Measurements from ENCODE around the gene STAT3.
"Not testable (repeated sequence)": the region's sequence is repeated elsewhere in the genome, so short reads cannot be mapped to it uniquely, and the experiment has no call there.

The STAT3 gene

DNA sequence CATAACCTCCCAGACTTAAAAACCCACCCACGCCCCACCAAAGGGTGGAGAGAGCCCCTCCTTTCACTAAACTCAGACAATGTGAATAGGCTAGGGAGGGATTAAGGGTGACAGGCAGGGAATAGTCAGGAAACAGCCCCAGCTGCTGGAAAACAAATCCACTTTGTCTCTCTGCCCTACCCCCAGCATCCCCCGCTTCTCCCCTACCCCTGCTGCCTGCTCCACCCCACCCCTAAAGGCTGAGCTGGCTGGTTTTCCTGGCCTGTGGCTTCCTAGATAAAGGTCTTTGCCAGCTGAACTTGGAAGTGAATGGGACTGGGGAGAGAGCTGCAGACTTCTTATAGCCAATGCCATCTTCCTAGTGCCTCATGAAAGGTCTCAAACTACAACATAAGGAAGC is 19.8 kb upstream of the STAT3 start:
- no peak for DNase-seq

DNA sequence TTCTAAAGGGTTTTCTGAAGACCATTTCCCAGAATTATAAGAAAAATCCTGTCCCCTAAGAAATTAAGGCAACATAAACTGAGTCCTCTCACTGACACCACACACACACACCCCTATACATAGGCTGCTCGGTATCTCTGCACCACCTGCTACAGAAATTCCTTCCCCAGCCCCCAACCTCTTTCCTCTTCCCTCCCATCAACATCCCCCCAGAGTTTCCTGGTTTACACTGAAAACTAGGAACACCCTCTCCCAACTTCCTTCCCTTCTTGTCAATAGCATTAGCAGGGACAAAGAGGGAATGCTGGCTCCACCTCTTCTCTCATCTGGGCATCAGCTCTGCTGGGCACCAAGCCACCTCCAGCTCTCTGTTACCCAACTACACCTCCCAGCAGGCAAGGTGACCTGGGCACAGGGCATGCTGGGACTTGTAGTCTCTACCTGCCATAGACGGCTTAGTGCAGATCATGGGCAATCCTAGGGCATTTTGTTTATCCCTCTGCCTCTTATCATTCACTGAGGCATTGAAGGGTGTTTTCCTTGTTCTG is 19.1 kb upstream of the STAT3 start:
- peak; percentile 46 for DNase-seq

DNA sequence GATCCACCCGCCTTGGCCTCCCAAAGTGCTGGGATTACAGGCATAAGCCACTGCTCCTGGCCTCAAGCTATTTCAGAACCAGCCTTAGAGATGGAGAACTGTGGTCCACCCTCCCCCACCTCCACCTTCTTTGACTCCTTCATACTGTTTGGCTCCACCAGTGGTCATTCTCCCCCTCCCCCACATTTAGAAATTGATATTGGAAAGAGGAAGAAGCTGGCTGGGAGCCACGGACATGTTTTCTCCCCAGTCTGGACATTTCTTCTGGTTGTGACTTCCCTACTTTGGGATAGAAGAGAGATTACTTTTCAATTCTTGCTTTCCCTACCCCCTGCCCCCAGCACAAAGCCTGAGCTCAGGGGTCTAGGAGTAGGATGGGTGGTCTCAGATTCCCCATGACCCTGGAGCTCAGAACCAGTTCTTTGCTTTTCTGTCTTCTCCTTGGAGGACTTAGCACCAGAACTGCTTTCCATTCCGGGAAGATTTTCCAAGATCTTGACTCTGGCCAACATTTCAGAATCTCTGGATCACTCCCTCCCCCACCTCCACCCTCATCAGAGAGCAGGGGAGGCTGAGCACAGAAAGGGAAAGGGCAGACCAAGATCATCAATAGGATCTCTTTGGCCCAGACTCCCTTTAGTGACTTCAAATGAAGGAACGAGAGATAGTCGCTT is 18.5 kb upstream of the STAT3 start:
- no peak for DNase-seq

DNA sequence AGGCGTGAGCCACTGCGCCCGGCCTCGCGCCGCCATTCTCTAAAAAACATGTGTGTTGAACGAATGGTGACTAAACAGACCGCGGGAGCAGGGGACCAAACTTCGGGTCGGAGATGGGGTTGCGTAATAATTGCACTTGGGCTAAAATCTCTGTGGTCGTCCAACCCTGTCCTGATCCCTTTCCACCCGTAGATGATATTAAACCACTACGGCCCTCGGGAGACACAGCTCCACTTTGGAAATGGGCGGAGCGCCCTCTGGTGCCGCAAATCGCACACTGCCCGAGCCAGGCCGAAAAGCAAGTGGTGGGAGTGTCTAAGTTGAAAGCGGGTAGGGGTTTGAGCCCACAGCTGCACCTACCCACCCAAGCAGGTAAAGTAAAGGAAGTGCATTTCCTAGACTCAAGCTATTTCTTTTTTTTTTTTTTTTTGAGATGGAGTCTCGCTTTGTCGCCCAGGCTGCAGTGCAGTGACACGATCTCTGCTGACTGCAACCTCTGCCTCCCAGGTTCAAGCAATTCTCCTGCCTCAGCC is 17.8 kb upstream of the STAT3 start:
- peak; percentile 11 for DNase-seq

DNA sequence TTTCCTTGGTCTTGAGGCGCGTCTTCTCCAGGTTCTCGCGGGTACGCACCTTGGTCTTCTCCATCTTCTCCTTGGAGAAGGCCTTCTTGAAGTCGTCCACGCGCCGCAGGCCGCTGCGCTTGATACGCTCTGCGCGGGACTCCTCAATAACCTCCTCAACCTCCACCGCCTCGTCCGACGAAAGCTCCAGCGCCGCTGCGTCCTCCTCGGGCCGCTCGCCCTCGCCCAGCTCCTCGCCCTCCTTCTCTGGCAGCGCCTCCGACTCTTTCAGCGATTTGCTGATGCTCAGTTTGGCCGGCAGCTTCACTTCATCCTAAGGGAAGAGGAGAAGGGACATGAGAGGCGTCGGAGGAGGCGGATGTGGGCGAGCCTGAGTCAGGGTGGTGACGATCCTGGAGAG is 16.8 kb upstream of the STAT3 start:
- no peak for DNase-seq

DNA sequence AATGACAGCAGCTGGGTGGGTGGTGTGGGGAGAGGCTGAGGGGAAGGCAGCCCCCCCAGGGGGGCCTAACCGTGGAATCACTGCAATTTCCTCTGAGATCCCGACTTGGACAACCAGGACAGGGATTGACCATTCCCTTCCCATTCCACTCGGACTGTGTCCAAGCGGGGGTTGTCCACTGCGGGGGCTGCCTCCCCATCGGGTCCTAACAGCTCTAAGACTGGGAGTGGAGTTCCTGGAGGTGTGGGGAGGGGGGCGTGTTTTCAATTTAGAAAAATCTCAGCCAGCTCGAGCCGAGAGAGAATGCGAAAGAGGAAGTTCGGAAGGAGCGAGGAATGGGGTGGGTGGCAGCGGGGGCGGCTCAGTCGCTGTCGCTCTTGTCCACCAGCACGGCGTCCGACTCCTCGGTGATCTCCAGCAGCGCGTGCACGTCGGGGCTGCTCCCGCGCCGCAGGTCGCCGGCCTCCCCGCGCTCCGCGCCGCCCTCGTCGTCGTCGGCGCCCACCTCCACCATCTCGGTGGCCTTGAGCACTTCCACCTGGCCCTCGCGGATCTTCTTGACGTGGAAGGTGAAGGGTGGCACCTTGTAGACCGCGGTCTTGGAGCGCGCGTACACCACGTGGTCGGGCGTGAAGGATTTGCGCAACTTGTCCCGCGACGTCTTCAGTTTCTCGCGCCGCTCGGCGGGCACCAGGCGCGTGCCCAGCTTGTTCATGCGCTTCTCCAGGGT is 16.2 kb upstream of the STAT3 start:
- DNase-seq = no peak

DNA sequence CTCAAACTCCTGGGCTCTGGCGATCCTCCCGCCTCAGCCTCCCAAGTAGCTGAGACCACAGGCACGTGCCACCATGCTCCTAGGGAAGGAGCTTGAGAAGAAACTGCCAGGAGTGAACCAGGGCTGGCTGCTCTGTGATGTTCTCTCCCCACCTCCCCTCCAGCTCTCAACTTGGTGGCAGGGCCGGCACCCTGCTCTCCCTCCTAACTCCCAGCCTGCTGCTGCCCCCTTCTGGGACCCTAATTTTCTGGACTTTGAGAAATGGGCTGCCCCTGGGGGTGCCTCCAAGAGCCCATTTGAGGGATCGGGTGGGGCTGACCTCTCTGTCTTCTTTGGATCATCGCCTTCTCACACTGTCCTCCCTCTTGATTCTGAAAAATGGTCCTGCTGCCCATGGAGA is 14.9 kb upstream of the STAT3 start:
- DNase-seq = no peak

DNA sequence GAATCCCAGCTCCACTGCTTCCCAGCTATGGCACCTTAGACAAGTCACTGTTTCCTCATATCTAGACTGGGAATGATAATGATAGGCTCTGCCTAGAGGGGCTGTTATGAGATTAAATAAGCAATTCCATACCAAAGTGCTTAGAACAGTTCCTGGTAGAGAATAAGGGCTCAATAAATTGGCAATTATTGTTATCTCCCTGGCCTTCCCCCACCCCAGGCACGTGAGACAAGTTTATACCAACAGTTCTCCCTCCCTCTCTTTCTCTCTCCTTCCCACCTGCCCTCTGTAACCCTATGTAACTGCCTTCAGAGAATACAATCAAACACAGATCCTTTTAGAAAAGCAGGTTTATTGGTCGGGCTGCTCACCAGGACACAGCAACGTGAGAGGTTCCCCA is 13.9 kb upstream of the STAT3 start:
- peak; percentile 23 for DNase-seq

DNA sequence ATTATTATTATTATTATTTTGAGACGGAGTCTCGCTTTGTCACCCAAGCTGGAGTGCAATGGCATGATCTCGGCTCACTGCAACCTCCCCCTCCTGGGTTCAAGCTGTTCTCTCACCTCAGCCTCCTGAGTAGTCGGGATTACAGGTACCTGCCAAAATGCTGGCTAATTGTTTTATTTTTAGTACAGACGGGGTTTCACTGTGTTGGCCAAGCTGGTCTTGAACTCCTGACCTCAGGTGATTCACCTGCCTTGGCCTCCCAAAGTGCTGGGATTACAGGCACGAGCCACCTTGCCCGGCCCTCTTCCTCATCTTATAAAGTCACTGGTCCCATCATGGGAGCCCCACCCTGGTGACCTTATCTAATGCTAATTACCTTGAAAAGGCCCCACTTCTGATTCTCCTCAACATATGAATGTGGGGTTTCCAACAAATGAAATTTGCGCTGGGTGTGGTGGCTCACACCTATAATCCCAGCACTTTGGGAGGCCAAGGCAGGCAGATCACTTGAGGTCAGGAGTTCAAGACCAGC is 12.7 kb upstream of the STAT3 start:
- DNase-seq = not testable (repeated sequence)

DNA sequence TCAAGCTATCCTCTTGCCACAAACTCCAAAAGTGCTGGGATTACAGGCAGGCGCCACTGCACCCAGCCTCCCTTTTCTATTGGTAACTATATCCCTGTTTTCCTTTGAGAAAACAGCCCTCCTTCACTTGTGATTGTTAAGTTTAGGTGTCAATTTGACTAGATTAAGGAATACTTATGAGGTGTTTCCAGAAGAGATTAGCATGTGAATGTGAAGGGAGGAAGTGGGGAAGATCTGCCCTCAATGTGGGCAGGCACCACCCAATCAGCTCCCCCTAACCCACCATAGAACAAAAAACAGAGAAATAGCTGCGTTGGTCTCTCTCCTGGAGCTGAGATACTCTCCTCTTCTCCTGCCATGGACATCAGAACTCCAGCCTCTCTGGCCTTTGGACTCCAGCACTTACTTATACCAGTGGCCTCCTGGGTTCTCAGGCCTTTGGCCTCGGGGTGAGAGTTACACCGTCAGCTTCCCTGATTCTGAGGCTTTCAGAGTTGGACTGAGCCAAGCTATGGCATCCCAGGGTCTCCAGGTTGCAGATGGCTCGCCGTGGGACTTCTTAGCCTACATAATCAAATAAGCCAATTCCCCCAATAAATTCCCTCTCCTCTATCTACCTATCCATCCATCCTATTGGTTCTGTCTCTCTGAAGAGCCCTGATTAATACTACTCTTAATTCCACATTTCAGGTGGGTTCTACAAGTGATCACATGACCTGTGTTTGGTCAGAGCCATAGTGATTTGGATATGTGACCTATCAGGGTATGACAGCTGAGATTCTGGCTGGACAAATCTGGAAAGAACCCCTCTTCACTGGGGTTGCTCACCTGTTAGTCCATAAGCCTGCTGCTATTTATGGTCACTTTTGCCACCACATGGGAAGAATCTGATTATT is 12.0 kb upstream of the STAT3 start:
- DNase-seq = no peak

DNA sequence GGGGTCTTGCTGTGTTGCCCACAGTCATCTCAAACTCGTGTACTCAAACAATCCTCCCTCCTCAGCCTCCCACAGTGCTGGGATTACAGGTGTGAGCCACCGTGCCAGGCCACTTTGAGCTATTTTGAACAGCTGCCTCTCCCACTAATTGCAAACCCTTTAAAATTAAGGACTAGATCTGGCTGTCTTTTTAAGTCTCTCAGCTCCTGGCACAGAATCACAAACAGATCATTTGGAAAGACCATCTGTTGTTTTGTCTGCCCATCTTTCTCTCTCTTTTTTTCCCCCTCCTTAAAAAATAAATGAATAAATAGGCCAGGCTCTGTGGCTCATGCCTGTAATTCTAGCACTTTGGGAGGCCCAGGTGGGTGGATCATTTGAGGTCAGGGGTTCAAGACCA is 10.9 kb upstream of the STAT3 start:
- no peak for DNase-seq

DNA sequence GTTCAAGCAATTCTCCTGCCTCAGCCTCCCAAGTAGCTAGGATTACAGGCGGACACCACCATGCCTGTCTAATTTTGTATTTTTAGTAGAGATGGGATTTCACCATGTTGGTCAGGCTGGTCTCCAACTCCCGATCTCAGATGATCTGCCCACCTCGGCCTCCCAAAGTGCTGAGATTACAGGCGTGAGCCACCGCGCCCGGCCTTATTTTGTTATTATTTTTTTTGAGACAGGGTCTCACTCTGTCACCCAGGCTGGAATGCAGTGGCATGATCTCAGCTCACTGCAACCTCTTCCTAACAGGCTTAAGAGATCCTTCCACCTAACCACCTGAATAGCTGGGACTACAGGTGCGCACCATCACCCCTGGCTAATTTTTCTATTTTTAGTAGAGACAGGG is 7.4 kb upstream of the STAT3 start:
- DNase-seq = not testable (repeated sequence)

DNA sequence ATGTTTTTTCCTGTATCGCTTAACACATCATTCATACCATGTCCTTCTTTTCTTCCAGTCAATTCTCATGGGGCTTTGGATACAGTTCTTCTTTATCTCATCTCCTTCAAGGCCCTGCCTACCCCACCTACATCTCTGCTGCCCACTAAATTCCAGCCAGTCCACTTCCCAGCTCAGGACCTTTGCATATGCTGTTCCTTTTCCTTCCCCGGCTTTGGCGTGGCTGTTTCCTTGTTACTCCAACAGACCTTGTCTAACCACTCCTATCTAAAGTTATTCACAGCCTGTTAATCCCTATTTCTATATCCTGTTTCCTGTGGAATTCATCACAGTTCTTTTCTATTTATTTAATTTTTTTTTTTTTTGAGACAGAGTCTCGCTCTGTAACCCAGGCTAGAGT is 6.6 kb upstream of the STAT3 start:
- no peak for DNase-seq

DNA sequence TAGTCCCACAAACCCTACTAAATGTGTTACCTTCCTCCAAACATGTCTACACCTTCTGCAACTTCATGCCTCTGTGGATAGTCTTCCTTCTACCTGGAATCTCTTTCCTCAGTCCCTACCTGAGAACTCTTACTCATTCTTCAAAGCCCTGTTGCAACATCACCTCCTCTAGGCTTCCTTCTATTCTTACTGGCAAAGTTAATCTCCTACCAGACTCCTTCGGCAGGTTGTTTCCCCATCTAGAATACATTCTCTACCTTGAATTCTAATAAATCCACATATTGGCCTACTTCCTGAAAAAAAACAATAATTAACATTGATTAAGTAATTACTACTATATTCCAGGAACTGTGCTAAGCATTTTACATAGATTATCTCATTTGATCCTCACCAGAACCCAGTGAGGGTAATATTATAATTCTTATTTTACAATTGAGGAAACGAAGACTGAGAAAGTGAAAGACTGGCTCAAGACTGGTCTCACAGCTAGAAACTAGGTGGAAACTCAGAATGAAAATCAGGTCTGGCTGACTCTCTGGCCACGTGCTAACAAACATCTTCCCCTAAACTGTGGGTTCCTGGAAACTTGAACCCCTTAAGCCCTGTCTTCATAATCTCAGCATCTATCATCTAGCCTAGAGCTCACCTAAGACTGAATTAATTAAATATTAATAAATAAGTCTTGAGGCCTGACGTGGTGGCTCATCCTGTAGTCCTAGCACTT is 4.6 kb upstream of the STAT3 start:
- DNase-seq = no peak

DNA sequence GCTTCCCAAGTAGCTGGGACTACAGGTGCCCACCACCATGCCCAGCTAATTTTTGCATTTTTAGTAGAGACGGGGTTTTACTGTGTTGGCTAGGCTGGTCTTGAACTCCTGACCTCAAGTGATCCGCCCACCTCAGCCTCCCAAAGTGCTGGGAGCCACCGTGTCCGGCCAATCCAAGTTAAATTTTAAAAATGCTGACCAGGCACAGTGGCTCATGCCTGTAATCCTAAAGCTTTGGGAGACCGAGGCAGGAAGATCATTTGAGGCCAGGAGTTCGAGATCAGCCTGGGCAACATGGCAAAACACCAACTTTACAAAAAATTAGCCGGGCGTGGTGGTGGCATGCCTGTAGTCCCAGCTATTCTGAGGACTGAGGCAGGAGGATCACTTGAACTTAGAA is 3.2 kb upstream of the STAT3 start:
- not testable (repeated sequence) for DNase-seq

DNA sequence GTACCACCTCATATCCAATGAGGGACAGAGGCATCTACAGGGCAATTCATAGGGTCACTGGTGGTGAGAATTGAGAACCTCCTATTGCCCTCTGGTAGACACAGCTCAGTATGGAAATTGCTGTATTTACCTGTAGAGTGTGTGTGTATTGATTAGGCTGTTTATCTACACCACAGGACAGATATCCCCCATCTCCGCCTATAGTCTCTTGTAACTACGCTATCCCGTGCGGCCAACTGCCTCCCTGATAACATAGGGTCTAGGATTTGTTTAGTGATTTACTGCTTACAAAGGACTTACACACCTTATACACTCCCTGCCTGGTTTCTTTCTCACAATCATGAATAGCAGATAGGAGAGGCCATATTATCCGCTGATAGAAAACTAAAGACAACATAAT is 1.7 kb upstream of the STAT3 start:
- DNase-seq = no peak

DNA sequence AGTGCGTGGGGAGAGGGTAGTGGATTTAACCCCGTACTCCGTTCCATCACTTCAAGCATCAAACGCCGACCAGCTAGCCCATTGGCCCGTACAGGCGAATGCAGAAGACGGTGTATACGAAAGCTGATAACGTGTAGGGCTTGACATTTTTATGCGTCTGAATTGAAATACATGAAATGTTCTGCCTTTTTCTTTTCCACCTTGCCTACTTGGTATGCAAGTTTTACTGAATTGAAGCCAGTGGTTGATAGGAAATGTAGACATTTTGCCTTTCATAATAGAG is 834 bp upstream of the STAT3 start:
- no peak for DNase-seq

DNA sequence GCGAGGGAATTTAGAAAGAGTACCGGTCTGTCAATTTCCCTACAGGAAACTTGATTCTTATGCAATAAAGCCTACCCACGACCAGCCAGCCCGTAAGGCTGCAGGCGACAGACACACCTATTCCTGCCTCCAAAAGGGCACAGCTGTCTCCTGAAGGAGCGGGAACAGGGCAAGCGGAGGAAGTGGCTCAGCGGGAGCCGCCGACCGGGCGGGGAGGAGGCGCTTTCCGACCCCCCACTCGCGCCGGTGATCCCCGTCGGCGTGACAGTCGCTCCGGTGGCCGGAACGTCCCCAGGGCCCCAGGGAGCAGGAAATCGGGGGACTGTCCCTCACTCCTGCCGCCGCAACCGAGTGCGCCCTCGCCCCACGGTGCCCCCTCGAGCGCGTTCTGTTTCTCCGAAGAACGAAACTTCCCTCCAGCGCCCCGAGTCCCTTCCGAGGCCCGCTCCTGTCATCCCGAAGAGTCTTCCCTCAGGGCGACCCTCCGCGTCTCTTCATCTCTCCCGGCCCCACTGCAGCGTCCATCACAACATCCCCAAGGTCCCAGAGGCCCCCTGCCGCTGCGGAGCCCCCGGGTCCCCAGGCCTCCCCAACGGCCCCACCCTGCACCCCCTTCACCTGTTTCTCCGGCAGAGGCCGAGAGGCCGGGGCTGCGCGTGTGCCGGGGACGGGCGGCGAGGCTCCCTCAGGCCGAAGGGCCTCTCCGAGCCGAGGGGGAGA is 421 bp downstream of the STAT3 start:
- peak; percentile 7 for DNase-seq

DNA sequence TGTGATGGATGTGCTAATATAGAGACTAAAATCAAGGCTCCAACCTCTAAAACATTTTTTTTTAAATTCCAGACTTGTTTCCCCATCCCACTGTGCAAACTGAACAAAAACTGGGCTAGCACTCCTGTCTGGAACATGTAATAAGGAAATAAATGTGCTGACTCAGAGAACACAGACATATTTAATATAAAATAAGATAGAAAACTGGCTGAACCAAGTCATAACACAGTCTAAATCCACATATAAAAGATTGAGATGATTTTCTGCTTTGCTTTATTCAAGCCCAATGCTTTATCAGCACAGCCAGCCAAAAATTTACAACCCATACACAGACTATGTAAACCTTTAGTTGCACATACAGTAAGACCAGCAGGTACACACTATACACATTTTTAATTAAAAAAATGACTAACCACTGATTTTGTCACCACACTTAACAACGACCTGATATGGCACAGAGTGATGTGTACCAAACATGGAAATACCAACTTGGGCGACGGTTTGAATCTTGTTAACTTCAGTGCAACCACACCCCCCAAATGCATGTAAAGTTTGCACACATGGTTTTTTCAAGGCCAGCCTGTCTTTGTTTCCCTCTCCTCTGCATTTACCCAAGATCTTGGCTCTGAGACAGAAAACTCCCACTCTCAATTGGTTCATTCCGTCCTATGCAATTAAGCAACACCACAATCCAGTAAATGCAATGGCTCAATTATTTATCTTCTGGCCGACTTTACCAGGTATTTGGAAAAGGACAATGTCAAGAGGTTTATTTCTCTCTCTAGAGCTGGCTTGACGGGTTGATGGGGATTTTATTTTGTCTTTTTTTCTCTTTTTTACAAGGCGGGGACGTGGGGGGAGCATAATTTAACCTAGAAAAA is 1.2 kb downstream of the STAT3 start:
- peak; percentile 45 for DNase-seq

DNA sequence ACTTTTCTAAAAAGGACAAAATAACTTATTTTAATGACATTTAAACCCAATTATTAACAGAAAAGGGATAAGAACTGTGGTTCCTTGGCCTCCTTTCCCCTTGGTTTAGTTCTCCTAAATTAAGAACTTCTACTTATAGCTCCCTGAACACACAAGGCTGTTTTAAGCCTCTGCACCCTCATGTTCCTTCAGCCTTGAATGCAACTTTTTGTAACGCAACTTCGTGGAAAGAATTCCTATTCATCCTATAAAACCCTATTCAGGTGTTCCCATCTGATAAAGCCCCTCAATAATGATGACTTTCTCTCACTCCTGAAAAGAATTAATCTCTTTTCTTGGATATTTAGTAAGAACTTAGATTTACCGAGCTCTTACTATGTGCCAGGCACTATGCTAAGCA is 6.3 kb downstream of the STAT3 start:
- DNase-seq = no peak

DNA sequence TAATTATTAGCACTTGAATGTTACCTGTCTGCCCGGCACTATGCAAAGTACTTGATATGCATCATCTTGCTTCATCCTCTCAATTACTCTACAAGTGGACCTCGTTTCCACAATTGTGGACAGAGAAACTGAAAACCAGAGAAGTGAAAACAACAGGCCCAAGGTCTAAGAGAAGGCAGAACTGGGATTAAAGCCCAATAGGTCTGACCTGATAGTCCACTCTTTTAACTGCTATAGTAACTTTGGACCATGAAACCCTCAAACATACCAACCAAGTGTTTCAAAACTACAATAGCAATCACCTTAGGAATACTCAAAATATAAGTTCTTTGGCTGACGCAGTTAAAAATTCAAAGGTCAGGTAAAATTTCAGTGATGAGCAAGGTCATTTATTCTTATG is 7.3 kb downstream of the STAT3 start:
- DNase-seq = no peak
